HG02981 (cell line): ENCODE results near the gene MED27.

Source experiments
- ATAC-seq: cut with Tn5 transposase; IDR thresholded peaks from one replicate; pipeline ENCODE4 v1.9.1; 2021; ENCODE audit warnings: mild to moderate bottlenecking, moderate library complexity; ENCODE audit not compliant: unreplicated experiment

Gene MED27

DNA sequence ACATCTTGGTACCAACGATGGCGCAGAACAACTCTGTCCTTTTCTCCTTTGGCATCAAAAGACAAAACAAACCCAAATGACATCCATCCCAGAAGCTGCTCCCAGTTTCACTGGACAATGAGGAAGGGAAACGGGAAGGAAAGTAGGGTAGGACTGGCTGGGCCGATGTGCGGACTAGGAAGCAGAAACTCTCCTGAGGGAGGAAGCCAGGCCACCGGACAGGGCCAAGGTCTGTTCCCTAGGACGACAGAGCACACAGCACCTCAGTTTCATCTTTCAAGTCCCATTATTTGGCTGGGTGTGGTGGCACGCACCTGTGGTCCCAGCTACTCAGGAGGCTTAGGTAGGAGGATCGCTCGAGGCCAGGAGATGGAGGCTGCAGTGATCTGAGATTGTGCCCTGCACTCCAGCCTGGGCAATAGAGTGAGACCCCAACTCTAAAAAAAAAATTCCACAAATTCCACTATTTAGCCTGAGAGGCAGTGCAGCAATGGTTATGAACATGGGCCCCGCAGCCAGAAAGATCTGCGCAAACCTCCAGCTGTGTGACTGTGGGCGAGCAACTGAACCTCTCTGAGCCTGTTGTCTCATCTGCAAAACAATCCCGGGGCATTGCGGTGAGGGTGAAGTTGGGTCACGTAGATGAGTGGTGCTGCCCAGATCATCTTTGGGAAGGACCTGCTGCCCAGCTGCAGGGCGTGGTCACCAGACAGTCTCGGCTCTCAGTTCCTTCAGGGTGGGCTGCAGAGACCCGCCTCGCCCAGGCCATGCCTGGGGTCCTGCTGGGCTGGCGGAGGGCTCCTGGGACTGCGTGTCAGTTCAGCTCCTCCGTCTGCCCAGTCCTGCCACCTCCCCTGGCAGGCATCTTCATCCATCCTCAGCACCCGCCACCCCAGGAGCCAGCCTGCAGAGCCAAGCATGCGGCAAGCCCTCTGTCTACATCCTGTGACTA, 238.6 kb downstream of the MED27 start:
- no peak for ATAC-seq

DNA sequence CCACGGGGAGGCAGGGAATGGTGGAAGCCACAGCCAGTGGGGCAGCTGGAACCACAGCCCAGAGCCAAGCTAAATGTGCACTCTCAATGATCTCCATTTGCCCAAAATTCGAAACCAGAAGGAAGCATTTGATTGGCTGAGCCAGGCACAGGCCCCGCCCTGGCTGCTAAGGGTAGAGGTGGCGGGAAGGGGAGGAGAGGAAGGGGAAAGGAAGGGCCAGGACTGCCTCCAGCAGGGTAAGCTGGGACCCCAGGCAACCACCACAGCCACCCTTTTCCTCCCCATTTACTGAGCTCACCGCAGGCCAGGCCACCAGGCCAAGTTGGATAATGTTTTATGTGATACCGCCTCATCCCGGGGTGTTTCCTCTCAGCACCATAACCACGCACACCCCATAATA, 239.4 kb downstream of the MED27 start:
- ATAC-seq: no peak

DNA sequence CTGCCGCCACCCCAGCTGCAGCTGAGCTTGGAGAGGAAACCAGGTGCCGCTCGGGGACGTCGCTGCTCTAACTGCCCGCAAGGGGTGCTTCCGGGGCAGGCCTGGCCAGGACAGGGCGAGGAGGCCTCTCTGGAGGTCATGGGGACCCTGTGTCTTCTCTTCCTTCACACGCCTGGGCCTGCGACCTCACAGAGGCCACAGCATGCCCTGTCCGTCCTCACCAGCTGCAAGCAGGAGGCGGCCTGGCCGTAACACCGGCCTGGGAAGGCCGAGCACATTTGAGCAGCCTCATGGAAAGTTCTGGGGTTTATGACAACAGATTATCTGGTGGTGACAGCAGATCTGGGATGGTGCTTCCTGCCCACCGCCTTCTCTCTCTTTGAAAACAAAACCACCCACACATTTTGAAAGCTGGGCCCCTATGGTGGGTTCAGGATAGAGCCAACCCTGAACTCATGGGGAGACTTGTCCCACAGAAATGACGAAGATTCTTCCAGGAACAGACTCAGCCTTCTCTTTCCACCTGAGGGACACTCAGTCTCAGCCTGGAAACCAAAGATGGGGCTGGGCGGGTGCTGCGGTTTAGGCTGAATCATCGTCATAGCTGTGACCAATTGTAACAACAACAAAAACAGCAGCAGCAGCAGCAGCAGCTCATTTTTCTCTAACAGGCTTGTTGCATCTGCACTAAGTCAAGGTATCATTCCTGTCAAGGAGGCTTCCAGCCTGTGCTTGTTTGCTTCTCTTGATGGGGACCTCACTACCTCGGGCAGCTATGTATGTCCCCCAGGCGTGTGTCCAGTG, 240.2 kb downstream of the MED27 start:
- ATAC-seq: no peak

- ATAC-seq: no peak
Measured at GRCh38 chr9:131838530-131839280, 241.0 kb downstream of the MED27 start.

- no peak for ATAC-seq
Measured at GRCh38 chr9:131837836-131838235, 241.8 kb downstream of the MED27 start.

GRCh38 chr9:131837316-131837715, 242.4 kb downstream of the MED27 start:
- ATAC-seq: no peak

GRCh38 chr9:131836607-131837315, 242.9 kb downstream of the MED27 start:
- no peak for ATAC-seq

DNA sequence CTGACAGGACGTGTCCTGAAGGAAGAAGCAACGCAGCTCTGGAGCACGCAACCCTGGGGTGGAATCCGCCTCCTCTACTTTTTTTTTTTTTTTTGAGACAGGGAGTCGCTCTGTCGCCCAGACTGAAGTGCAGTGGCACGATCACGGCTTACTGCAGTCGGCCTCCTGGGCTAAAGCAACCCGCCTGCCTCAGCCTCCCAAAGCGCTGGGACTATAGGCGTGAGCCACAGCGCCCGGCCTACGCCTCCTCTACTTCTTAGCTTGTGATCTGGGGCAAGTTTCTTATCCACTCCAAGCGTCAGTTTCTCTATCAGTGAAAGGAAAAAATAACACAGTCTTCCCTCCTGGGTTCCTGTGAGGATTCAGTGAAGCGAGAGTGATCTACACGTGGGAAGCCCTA, 243.6 kb downstream of the MED27 start:
- ATAC-seq: no peak

- ATAC-seq: no peak
Measured at GRCh38 chr9:131835151-131835910, 244.3 kb downstream of the MED27 start.

DNA sequence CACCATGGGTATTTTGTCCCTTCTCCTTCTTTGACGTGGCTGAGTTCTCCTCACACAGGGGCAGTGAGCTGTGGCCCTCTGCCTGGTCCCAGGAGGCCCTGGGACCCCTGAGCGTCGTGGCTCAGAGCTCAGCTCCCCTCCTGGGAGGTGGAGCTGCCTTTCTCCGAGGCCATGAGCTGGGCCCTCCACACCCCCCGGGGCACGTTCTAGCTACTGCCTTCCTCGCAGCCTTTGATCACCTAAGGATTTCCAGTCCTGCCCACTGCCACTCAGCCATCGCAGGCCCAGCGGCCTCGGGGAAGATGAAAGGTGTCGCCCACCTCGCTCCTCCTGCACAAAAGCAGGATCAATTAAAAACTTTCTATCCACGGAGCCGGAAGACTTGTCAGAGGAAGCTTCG, 244.9 kb downstream of the MED27 start:
- no peak for ATAC-seq

DNA sequence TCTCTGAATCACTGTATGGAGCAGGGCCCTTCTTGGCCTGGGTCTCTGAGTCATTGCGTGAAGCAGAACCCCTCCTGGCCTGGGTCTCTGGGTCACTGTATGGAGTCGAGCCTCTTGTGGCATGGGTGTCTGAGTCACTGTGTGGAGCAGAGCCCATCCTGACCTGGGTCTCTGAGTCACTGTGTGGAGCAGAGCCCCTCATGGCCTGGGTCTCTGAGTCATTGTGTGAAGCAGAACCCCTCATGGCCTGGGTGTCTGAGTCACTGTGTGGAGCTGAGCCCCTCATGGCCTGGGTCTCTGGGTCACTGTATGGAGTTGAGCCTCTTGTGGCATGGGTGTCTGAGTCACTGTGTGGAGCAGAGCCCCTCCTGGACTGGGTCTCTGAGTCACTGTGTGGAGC, 245.8 kb downstream of the MED27 start:
- ATAC-seq: no peak

GRCh38 chr9:131833083-131833482, 246.6 kb downstream of the MED27 start:
- no peak for ATAC-seq

- no peak for ATAC-seq
Measured at GRCh38 chr9:131831380-131832165, 248.1 kb downstream of the MED27 start.

DNA sequence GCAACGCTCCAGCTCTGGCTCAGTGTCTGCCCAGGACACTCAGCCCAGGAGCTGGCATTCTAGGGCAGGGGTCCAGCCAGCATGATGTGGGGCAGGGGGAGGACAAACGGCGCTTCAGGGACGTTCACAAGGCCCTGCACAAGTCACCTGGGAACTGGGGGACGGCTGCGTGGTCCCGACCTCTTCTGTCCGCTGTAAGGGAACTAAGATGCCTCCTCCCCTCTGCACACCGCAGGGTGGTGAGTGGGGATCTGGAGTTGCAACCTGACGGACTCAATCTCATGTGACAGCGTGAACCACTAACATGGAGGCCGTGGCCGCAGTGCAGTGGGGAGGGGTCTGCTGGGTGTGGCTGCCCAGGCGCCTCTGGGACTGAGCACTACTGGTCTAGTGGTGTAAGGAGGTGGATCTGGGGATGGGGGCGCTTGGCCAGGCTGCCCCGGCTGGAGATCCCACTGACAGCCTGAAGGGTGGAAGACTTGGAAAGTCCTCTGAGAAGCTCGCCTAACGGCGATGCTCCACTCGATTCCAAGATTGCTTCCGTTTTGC, 251.8 kb downstream of the MED27 start:
- ATAC-seq: no peak

DNA sequence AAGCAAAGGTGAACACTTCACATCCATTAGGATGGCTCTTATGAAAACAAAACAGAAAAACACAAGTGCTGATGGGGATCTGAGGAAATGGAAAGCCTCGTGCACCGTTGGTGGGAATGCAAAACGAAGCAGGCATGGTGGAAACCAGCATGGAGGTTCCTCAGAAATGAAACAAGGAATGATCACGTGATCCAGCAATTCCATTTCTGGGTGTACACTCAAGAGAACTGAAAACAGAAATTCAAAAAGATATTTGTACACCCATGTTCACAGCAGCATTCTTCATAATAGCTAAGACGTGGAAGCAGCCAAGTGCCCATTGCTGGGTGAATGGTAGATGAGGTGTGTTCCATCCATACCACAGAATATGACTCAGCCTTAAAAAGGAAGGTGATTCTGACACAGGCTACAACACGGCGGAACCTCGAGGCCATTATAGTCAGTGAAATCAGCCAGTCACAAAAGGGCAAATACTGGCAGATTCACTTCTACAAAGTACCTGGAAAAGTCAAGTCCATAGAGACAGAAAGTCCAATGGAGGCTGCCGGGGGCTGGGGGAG, 252.6 kb downstream of the MED27 start:
- ATAC-seq: no peak

DNA sequence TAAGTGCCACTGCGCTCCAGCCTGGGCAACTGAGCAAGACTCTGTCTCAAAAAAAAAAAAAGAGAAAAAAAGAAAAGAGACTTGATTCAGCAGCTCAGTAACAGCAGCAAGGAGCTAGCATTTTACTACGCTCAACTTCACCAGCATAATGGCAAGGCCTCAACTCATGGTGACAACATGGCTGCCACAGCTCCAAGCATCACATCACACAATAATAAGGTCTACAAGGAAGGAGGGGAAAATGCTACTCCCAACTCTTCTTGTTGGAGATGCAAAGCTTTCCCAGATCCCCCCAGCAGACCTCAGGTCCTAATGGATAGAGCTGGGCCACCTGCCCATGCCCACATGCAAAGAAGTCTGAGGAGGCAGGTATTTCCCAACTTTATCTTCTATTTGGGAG, 253.6 kb downstream of the MED27 start:
- ATAC-seq: no peak

GRCh38 chr9:131824953-131825495, 254.6 kb downstream of the MED27 start:
- ATAC-seq: no peak

- ATAC-seq: no peak
Measured at GRCh38 chr9:131824155-131824594, 255.5 kb downstream of the MED27 start.
